Lower lobe of right lung (tissue), 2 donors: ENCODE measurements around the gene SYTL2. TPM values are rescaled to one million over a fixed set of nuclear protein-coding genes. Genes with fewer than 3 reads are reported as not detected.
"Not testable (repeated sequence)": the region's sequence is repeated elsewhere in the genome, so short reads cannot be mapped to it uniquely, and the experiment has no call there.

ENCODE experiments used
- ATAC-seq, 2 donors: fragments of 200-7000 bp; cut with Tn5 transposase; one replicate each; pipeline ENCODE4 v1.9.1; 2020 to 2022; ENCODE audit warnings: mild to moderate bottlenecking in 2 of 2, moderate library complexity in 2 of 2
- DNase-seq: peaks from one replicate; pipeline ENCODE4 v3.0.0-alpha.2; 2020
- H3K27ac ChIP-seq: fragments of 200-600 bp; one replicate; pipeline ENCODE4 v1.8.0; 2022
- H3K27me3 ChIP-seq: fragments of 200-600 bp; one replicate; pipeline ENCODE4 v1.8.0; 2022; ENCODE audit warnings: low read depth
- H3K36me3 ChIP-seq: fragments of 200-600 bp; one replicate; pipeline ENCODE4 v1.8.0; 2022; ENCODE audit warnings: mild to moderate bottlenecking
- H3K4me1 ChIP-seq: fragments of 200-600 bp; one replicate; pipeline ENCODE4 v1.8.0; 2022
- H3K4me3 ChIP-seq: fragments of 200-600 bp; one replicate; pipeline ENCODE4 v1.8.0; 2022; ENCODE audit warnings: mild to moderate bottlenecking
- H3K9me3 ChIP-seq: fragments of 200-600 bp; one replicate; pipeline ENCODE4 v1.8.0; 2022
- intact Hi-C: fragments of 100-400 bp; cut with DNase I; formaldehyde crosslinking; loops from one replicate; pipeline ENCODE4 v1.11.0; 2022
- total RNA-seq: library from RNA; stranded (reverse); fragmentation: NEBNext Ultra II Directional; extraction: Animal tissue kit (Norgen Biotek cat#: 25700); gene quantifications from one replicate; pipeline ENCODE4 v1.2.1, GENCODE V29; 2021
- TF ChIP-seq, protein P1 (sequence below): fragments of 200-600 bp; IDR thresholded peaks from one replicate; pipeline ENCODE4 v1.8.0; 2022; ENCODE audit warnings: antibody characterized with exemption, mild to moderate bottlenecking
- donor health status: DM: no; HTN: yes; CAD: no; lungs with severe emphysema.

The SYTL2 gene
- total RNA-seq, 1 donor from 2014 or later, result 23.6 TPM

DNA sequence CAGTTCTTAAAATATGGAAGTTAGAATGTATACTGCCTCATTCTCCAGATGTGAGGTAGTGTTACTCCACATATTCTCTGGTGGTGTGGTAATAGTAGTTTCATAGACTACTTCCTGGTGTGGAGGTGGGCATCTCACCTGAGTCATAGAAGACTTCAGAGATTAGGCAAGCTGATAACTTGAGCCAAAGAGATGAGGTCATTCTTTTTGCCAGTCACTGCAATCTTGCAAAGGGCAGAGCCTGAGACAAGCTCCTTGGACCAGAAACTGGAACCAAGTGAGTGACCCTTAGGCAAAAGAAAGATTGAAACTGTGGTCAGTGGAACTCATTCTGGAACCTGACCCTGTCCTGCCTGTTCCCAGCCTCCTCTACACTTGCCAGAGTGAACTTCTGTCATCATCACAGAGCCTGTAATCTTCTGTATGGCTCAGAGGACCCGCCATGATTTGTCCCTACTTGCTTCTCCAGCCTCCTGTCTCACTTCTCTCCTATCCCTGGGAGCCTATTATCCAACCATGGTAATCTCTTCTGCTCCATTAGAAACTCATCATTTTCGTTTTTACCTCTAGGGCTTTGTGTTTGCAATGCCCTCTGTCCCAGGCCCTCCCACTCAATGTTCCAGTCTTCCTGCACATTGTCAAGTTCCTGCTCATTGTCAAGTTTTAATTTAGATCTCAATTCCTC lies 33.6 kb upstream of the SYTL2 start:
- H3K27me3 ChIP-seq, result no peaks in the 10 kb centered on the region
- H3K4me3 ChIP-seq, result no peak overlapping the region
- intact Hi-C loops, result no loop called here
- no peaks in the 10 kb centered on the region for H3K9me3 ChIP-seq
- DNase-seq (no peak), ATAC-seq (peak; percentile 80 to 84)
- no peaks in the 10 kb centered on the region for H3K4me1 ChIP-seq
- H3K27ac ChIP-seq, result no peak overlapping the region
- no peaks in the 10 kb centered on the region for H3K36me3 ChIP-seq
- TF ChIP-seq, protein P1, sequence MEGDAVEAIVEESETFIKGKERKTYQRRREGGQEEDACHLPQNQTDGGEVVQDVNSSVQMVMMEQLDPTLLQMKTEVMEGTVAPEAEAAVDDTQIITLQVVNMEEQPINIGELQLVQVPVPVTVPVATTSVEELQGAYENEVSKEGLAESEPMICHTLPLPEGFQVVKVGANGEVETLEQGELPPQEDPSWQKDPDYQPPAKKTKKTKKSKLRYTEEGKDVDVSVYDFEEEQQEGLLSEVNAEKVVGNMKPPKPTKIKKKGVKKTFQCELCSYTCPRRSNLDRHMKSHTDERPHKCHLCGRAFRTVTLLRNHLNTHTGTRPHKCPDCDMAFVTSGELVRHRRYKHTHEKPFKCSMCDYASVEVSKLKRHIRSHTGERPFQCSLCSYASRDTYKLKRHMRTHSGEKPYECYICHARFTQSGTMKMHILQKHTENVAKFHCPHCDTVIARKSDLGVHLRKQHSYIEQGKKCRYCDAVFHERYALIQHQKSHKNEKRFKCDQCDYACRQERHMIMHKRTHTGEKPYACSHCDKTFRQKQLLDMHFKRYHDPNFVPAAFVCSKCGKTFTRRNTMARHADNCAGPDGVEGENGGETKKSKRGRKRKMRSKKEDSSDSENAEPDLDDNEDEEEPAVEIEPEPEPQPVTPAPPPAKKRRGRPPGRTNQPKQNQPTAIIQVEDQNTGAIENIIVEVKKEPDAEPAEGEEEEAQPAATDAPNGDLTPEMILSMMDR, result no peak

DNA sequence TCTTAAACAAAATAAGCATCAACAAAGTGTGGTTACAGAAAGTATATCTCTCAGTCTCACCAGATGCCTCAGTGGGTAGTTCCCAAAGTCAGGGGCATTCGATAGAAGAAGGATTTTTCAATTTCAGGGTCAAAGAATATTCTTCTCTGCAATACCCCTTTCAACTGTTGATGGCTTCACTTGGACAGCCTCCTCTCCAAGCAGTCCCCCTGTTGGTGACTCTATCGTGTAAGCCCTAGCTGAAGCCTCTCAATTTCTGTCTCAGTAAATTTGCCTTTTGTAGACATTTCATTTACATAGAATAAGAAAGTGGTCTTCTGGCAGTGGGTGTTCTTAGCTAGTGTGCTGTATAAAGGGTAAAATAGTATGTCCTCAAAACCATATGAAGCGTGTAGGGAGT lies 33.0 kb upstream of the SYTL2 start:
- no peak overlapping the region for H3K4me3 ChIP-seq
- intact Hi-C loops, result no loop called here
- no peaks in the 10 kb centered on the region for H3K27me3 ChIP-seq
- H3K27ac ChIP-seq, result no peak overlapping the region
- H3K4me1 ChIP-seq, result no peaks in the 10 kb centered on the region
- DNase-seq (no peak), ATAC-seq (no peak)
- no peaks in the 10 kb centered on the region for H3K36me3 ChIP-seq
- TF ChIP-seq, protein P1, result no peak
- H3K9me3 ChIP-seq, result no peaks in the 10 kb centered on the region

DNA sequence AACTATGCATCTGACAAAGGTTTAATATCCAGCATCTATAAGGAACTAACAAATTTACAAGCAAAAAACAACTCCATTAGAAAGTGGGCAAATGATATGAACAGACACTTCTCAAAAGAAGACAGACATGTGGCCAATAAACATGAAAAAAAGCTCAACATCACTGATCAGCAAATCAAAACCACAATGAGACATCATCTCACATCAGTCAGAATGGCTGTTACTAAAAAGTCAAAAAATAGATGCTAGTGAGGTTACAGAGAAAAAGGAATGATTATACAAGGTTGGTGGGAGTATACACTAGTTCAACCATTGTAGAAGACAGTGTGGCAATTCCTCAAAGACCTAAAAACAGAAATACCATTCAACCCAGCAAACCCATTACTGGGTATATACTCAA lies 30.0 kb upstream of the SYTL2 start:
- H3K9me3 ChIP-seq, H3K27me3 ChIP-seq, H3K27ac ChIP-seq, H3K4me1 ChIP-seq, DNase-seq, ATAC-seq, intact Hi-C loops, H3K4me3 ChIP-seq, H3K36me3 ChIP-seq: not testable (repeated sequence)

GRCh38 chr11:85835729-85836128 lies 24.8 kb upstream of the SYTL2 start:
- no peaks in the 10 kb centered on the region for H3K36me3 ChIP-seq

DNA sequence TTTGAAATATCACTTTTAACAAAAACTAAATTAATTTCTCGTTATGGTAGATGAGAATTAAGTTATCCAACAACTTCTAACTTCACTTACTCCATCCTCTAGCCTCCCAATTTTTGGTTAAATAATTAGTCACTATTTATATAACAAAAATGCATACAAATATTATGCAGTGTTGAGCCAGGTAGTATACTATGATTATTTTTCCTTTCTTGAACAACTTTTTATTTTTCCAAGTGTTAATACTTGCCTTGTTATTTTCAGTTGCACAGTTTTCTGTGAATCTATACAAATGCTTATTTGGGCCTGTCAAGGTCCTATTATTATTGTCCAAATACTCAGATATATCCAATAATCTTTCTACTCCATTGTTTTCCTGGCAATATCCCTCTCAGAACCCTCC lies 24.3 kb upstream of the SYTL2 start:
- ATAC-seq (no peak), DNase-seq (no peak)
- no peaks in the 10 kb centered on the region for H3K27me3 ChIP-seq
- intact Hi-C loops, result no loop called here
- H3K9me3 ChIP-seq, result peaks cover 10% of the 10 kb centered on the region
- H3K27ac ChIP-seq, result no peak overlapping the region
- no peaks in the 10 kb centered on the region for H3K36me3 ChIP-seq
- H3K4me1 ChIP-seq, result no peaks in the 10 kb centered on the region
- TF ChIP-seq, protein P1, result no peak
- no peak overlapping the region for H3K4me3 ChIP-seq

More at GRCh38 chr11:85835729-85836128, 24.8 kb upstream of the SYTL2 start:
- Histone ChIP-seq H3K4me3 (no peak overlapping the region), H3K9me3 (peaks cover 10% of the 10 kb centered on the region), H3K27ac (no peak overlapping the region), H3K4me1 (no peaks in the 10 kb centered on the region), H3K27me3 (no peaks in the 10 kb centered on the region)
- TF ChIP-seq, protein P1, result no peak
- no peak for ATAC-seq
- intact Hi-C loops, result no loop called here
- DNase-seq, result no peak

DNA sequence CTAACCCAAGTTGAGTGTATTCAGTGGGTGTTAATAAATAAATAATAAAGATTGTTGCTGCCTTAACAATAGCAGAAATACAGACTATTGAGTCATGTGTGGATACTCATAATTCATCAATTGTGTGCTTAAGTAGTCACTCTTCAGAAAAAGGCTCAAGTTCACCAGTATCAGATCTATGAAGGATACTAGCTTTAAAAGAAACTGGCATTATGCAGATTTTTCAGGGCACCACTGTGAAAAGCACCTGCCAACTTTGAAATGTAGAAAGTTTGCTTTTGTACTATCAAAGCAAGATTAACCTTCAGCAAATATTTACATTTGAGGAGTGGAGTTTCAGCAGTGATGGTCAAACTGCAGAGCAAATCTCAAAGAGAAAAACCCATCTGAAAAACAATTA lies 20.1 kb upstream of the SYTL2 start:
- H3K9me3 ChIP-seq, result peaks cover 10% of the 10 kb centered on the region
- no peaks in the 10 kb centered on the region for H3K27me3 ChIP-seq
- no peak for DNase-seq
- no peaks in the 10 kb centered on the region for H3K36me3 ChIP-seq
- intact Hi-C loops, result no loop called here
- H3K4me1 ChIP-seq, result peaks cover 16% of the 10 kb centered on the region
- TF ChIP-seq, protein P1, result no peak
- no peak for ATAC-seq
- no peak overlapping the region for H3K27ac ChIP-seq
- H3K4me3 ChIP-seq, result no peak overlapping the region
